ENCODE results near the gene PDIA4. TPM values are rescaled to one million over a fixed set of nuclear protein-coding genes. Genes with fewer than 3 reads are reported as not detected.

The PDIA4 gene
- polyA plus RNA-seq, 3 donors, result 36.5 to 51.2 (median 37.0) TPM

- no peaks in the 10 kb centered on the region for H3K4me1 Mint-ChIP-seq
- H3K9me3 Mint-ChIP-seq, result no peaks in the 10 kb centered on the region
- Histone ChIP-seq H3K9ac (ENCODE audit: insufficient read depth, low read length, poor library complexity, severe bottlenecking) (no peak overlapping the region), H3K9me3 (replicated peaks in 1 of 2; ENCODE audit: control insufficient read depth in 1 of 2, insufficient read depth in 1 of 2, low read length in 2 of 2) (no peaks in the 10 kb centered on the region), H3K27me3 (ENCODE audit: control insufficient read depth in 2 of 2, insufficient read depth in 2 of 2, low read length in 2 of 2) (no peaks in the 10 kb centered on the region), H3K4me2 (replicated peaks; ENCODE audit: extremely low read depth, low read length, poor library complexity, severe bottlenecking) (no peak overlapping the region), H3K27ac (ENCODE audit: low read depth in 1 of 2, low read length in 2 of 2) (no peak overlapping the region), H2AFZ (ENCODE audit: insufficient read depth, low read depth, low read length, poor library complexity, severe bottlenecking) (no peak overlapping the region), H3K4me3 (replicated peaks in 1 of 3; ENCODE audit: low read depth in 2 of 3, low read length in 3 of 3) (no peak overlapping the region), H3K79me2 (ENCODE audit: insufficient read depth, low read length) (no peaks in the 10 kb centered on the region), H3K36me3 (replicated peaks in 1 of 2; ENCODE audit: control insufficient read depth in 1 of 2, insufficient read depth in 2 of 2, low read length in 2 of 2) (peaks cover 63 to 100% of the 10 kb centered on the region in 2 donors), H4K20me1 (ENCODE audit: insufficient read depth, low read length) (peaks cover 4% of the 10 kb centered on the region), H3K4me1 (ENCODE audit: control insufficient read depth in 1 of 2, insufficient read depth in 2 of 2, low read length in 2 of 2) (no peaks in the 10 kb centered on the region)
- 100% methylated on average over 6 of the region's 8 CpGs for WGBS (ENCODE audit: insufficient coverage)
- H3K4me3 Mint-ChIP-seq, result no peak overlapping the region
- intact Hi-C loops (cut with micrococcal nuclease), result no loop called here
- peak overlapping the region in 2 of 7 donors; percentile 11 to 21 for H3K27ac Mint-ChIP-seq
- no peak for TF ChIP-seq CTCF (IDR thresholded peaks at IDR 0.05)
- H3K36me3 Mint-ChIP-seq, result peaks cover 65 to 97% of the 10 kb centered on the region in 2 donors
- DNase-seq, result no peak
- H3K27me3 Mint-ChIP-seq (ENCODE audit: low read depth in 3 of 3), result peaks cover 0 to 1% (median 0%) of the 10 kb centered on the region in 3 donors
Observed at GRCh38 chr7:149011491-149011890, 16.8 kb downstream of the PDIA4 start.

GRCh38 chr7:149010451-149010850 lies 17.9 kb downstream of the PDIA4 start:
- Histone ChIP-seq H3K36me3 (replicated peaks in 1 of 2; ENCODE audit: control insufficient read depth in 1 of 2, insufficient read depth in 2 of 2, low read length in 2 of 2) (peaks cover 55 to 95% of the 10 kb centered on the region in 2 donors), H3K4me2 (replicated peaks; ENCODE audit: extremely low read depth, low read length, poor library complexity, severe bottlenecking) (no peak overlapping the region), H3K9ac (ENCODE audit: insufficient read depth, low read length, poor library complexity, severe bottlenecking) (no peak overlapping the region), H3K9me3 (replicated peaks in 1 of 2; ENCODE audit: control insufficient read depth in 1 of 2, insufficient read depth in 1 of 2, low read length in 2 of 2) (no peaks in the 10 kb centered on the region), H2AFZ (ENCODE audit: insufficient read depth, low read depth, low read length, poor library complexity, severe bottlenecking) (no peak overlapping the region), H3K27me3 (ENCODE audit: control insufficient read depth in 2 of 2, insufficient read depth in 2 of 2, low read length in 2 of 2) (no peaks in the 10 kb centered on the region), H3K4me3 (replicated peaks in 1 of 3; ENCODE audit: low read depth in 2 of 3, low read length in 3 of 3) (no peak overlapping the region), H4K20me1 (ENCODE audit: insufficient read depth, low read length) (peaks cover 4% of the 10 kb centered on the region), H3K79me2 (ENCODE audit: insufficient read depth, low read length) (no peaks in the 10 kb centered on the region), H3K4me1 (ENCODE audit: control insufficient read depth in 1 of 2, insufficient read depth in 2 of 2, low read length in 2 of 2) (no peaks in the 10 kb centered on the region), H3K27ac (ENCODE audit: low read depth in 1 of 2, low read length in 2 of 2) (no peak overlapping the region)
- Mint-ChIP-seq H3K4me3 (no peak overlapping the region), H3K9me3 (no peaks in the 10 kb centered on the region), H3K27me3 (ENCODE audit: low read depth in 3 of 3) (peaks cover 0 to 1% (median 0%) of the 10 kb centered on the region in 3 donors), H3K27ac (peak overlapping the region in 1 of 7 donors; percentile 75), H3K36me3 (peaks cover 68 to 90% of the 10 kb centered on the region in 2 donors), H3K4me1 (peaks cover 2% of the 10 kb centered on the region)
- DNase-seq, result no peak
- TF ChIP-seq CTCF (IDR thresholded peaks at IDR 0.05), result no peak
- WGBS (ENCODE audit: insufficient coverage), result 100% methylated on average over 2 of the region's 5 CpGs
- intact Hi-C loops (cut with micrococcal nuclease), result no loop called here
